HepG2 (cell line): ENCODE results near the gene AKR1C2. TPM values are rescaled to one million over a fixed set of nuclear protein-coding genes. Genes with fewer than 3 reads are reported as not detected.
A peak's percentile ranks its signal among the peaks of the same experiment; 100 is the strongest.

Source experiments
- CHD2 ChIP-seq: IDR thresholded peaks from 2 replicates; pipeline ENCODE4 v1.6.1; 2011; ENCODE audit warnings: low read depth, low read length, improper control_type of control experiment
- FOSL2 ChIP-seq: sonication (generic); formaldehyde crosslinking; IDR thresholded peaks from 2 replicates; pipeline ENCODE4 v1.4.0; 2020; ENCODE audit warnings: missing genetic modification reagents
- HOXD1 ChIP-seq: sonication (generic); formaldehyde crosslinking; IDR thresholded peaks from 2 replicates; pipeline ENCODE4 v1.5.0; 2020; ENCODE audit warnings: missing genetic modification reagents
- ISL2 ChIP-seq: sonication (generic); formaldehyde crosslinking; IDR thresholded peaks from 2 replicates; pipeline ENCODE4 v1.5.0; 2020; ENCODE audit warnings: missing genetic modification reagents
- MBNL3 ChIP-seq: fragments of 250-450 bp; sonication (Bioruptor Pico); conservative IDR thresholded peaks from 2 replicates; pipeline ENCODE4 v1.8.0; 2022; ENCODE audit warnings: mild to moderate bottlenecking, inconsistent platforms
- MIER3 ChIP-seq: IDR thresholded peaks from 2 replicates; pipeline ENCODE4 v1.6.1; 2016; ENCODE audit warnings: missing compliant biosample characterization, borderline replicate concordance
- PCBP2 ChIP-seq: fragments of 200-400 bp; formaldehyde crosslinking; optimal IDR thresholded peaks from 2 replicates; pipeline ENCODE3; 2018; ENCODE audit warnings: low read length, low read depth; ENCODE audit not compliant: poor library complexity, severe bottlenecking
- RFXAP ChIP-seq: sonication (generic); formaldehyde crosslinking; IDR thresholded peaks from 2 replicates; pipeline ENCODE4 v1.4.0; 2020; ENCODE audit warnings: missing genetic modification reagents, borderline replicate concordance
- SATB2 ChIP-seq: sonication (generic); formaldehyde crosslinking; IDR thresholded peaks from 2 replicates; pipeline ENCODE4 v1.5.0; 2020; ENCODE audit warnings: missing genetic modification reagents
- SMAD9 ChIP-seq: sonication (generic); formaldehyde crosslinking; IDR thresholded peaks from 2 replicates; pipeline ENCODE4 v1.5.1; 2020; ENCODE audit warnings: mild to moderate bottlenecking, missing genetic modification reagents
- SMARCE1 ChIP-seq: fragments of 450-650 bp; IDR thresholded peaks from 2 replicates; pipeline ENCODE4 v1.6.1; 2017; ENCODE audit warnings: borderline replicate concordance
- SP4 ChIP-seq: sonication (generic); formaldehyde crosslinking; IDR thresholded peaks from 2 replicates; pipeline ENCODE4 v1.8.1; 2023; ENCODE audit warnings: mild to moderate bottlenecking, missing genetic modification reagents
- SRSF4 ChIP-seq: fragments of 200-400 bp; formaldehyde crosslinking; IDR thresholded peaks from one replicate; pipeline ENCODE4 v1.6.1; 2018; ENCODE audit warnings: mild to moderate bottlenecking, low read depth, low read length, moderate library complexity; ENCODE audit not compliant: poor library complexity, severe bottlenecking
- TAF15 ChIP-seq: fragments of 200-400 bp; formaldehyde crosslinking; IDR thresholded peaks from one replicate; pipeline ENCODE4 v1.6.1; 2018; ENCODE audit warnings: mild to moderate bottlenecking, low read depth, low read length; ENCODE audit not compliant: poor library complexity, severe bottlenecking
- THAP11 ChIP-seq: IDR thresholded peaks from 2 replicates; pipeline ENCODE4 v1.6.1; 2016; ENCODE audit warnings: missing biosample characterization, missing genetic modification reagents
- ZBTB20 ChIP-seq: sonication (generic); formaldehyde crosslinking; IDR thresholded peaks from 2 replicates; pipeline ENCODE4 v1.8.1; 2023; ENCODE audit warnings: missing genetic modification reagents, low read depth, mild to moderate bottlenecking, borderline replicate concordance
- ZBTB3 ChIP-seq: sonication (generic); formaldehyde crosslinking; IDR thresholded peaks from 2 replicates; pipeline ENCODE4 v1.4.0; 2020; ENCODE audit warnings: low read depth, mild to moderate bottlenecking, moderate library complexity, missing genetic modification reagents, borderline replicate concordance
- ZBTB38 ChIP-seq: sonication (generic); formaldehyde crosslinking; IDR thresholded peaks from 2 replicates; pipeline ENCODE4 v1.5.1; 2020; ENCODE audit warnings: mild to moderate bottlenecking, missing genetic modification reagents
- ZNF251 ChIP-seq: sonication (generic); formaldehyde crosslinking; IDR thresholded peaks from 2 replicates; pipeline ENCODE4 v1.9.0; 2021; ENCODE audit warnings: mild to moderate bottlenecking, missing genetic modification reagents
- ZNF44 ChIP-seq: sonication (generic); formaldehyde crosslinking; IDR thresholded peaks from 2 replicates; pipeline ENCODE4 v1.5.1; 2020; ENCODE audit warnings: mild to moderate bottlenecking, missing genetic modification reagents
- ZNF616 ChIP-seq: sonication (generic); formaldehyde crosslinking; IDR thresholded peaks from 2 replicates; pipeline ENCODE4 v1.5.0; 2020; ENCODE audit warnings: low read depth, mild to moderate bottlenecking, missing genetic modification reagents
- ZNF709 ChIP-seq: sonication (generic); formaldehyde crosslinking; IDR thresholded peaks from 2 replicates; pipeline ENCODE4 v1.5.0; 2020; ENCODE audit warnings: mild to moderate bottlenecking, missing genetic modification reagents
- ZNF761 ChIP-seq: sonication (generic); formaldehyde crosslinking; conservative IDR thresholded peaks from 2 replicates; pipeline ENCODE4 v1.4.0; 2020; ENCODE audit warnings: mild to moderate bottlenecking, missing genetic modification reagents
- polyA plus RNA-seq, 8 experiments: library from polyadenylated mRNA; depleted of rRNA in 3 of 8; stranded (reverse) in 7 of 8; unstranded in 1 of 8; fragments of >200 nt; fragmentation: Illumina TruSeq in 4 of 8; extraction: Trizol in 4 of 8; gene quantifications; 2 replicates each; pipeline versions ENCODE4 v1.2.1 to v1.2.3, GENCODE V29; 2011 to 2016; ENCODE audit warnings: low read depth in 4 of 8, missing spikeins in 1 of 8, mixed read lengths in 1 of 8; ENCODE audit not compliant: insufficient read depth in 1 of 8
- total RNA-seq, 5 experiments: library from RNA; depleted of rRNA; stranded (reverse); fragments of >200 nt; fragmentation: Illumina TruSeq; extraction: Trizol; gene quantifications; 2 replicates each; pipeline ENCODE4 v1.2.3, GENCODE V29; 2016; ENCODE audit warnings: low read depth in 1 of 5
- TF ChIP-seq, protein P1 (sequence below): IDR thresholded peaks from 2 replicates; pipeline ENCODE4 v1.6.1; 2016; ENCODE audit warnings: control low read depth
- TF ChIP-seq, protein P2 (sequence below): IDR thresholded peaks from 2 replicates; pipeline ENCODE4 v1.6.1; 2016; ENCODE audit warnings: missing biosample characterization, missing genetic modification reagents, low read depth
- TF ChIP-seq, protein P3 (sequence below): sonication (generic); formaldehyde crosslinking; IDR thresholded peaks from 2 replicates; pipeline ENCODE4 v1.5.0; 2020; ENCODE audit warnings: missing genetic modification reagents, mild to moderate bottlenecking, borderline replicate concordance
- TF ChIP-seq, protein P4 (sequence below): sonication (generic); formaldehyde crosslinking; IDR thresholded peaks from 2 replicates; pipeline ENCODE4 v1.4.0; 2020; ENCODE audit warnings: low read depth, mild to moderate bottlenecking, missing genetic modification reagents

AKR1C2 gene
- total and polyA plus RNA-seq, 2 of the 13 experiments (the other 11 are each of a cell fraction or from before 2014, with no cell fraction given) = 140 to 900 TPM

DNA sequence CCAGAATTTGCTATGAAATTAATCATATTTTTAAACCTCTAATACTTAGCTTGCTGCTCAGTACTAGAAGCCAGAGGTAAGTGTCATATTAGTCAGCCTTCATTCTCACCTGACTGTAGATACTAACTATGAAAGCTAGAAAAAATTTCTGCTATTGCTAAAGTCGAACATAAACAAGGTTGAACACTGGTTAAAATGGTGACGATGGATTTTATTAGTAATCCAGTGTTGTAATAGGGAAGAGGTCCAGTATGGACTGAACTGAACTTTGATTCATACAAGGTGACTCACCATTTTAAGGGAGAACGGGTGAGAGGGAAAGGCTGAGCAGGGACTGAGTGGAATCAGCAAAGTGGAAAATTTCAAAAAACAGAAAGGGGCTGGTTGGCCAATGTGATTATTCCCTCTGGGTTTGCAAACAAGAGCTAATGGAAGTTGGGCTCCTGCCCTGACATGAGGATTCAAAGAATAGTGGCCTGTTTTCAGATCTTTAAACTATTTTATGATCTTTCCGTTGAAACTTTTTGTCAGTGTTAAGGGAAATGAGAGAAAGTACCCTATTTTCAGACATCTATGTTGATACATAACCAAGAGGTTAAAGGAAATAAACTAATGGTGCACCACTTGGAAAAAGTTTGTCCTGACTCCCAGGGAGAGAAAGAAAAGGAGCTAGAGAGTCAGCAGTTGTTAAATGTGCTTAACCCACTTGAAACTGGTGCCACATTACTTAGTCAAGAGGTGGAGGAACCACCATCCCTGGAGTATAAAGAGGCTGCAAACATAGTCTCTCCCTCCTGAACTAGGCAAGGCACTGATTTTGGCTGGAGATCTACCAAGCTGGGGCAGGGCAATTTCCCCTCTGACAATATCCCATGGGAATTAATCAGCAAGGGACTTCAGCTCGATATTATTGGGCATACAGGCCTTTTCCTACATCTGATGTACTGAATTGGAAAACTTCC lies 55.7 kb downstream of the AKR1C2 start (continued):
- no peak for TF ChIP-seq CHD2
- TF ChIP-seq ZNF761 = no peak
- TF ChIP-seq SRSF4 = no peak
- TF ChIP-seq RFXAP (CRISPR knock-in tag) = peak; percentile 57; the same call in 1 of the 2 replicates
- TF ChIP-seq, protein P1, sequence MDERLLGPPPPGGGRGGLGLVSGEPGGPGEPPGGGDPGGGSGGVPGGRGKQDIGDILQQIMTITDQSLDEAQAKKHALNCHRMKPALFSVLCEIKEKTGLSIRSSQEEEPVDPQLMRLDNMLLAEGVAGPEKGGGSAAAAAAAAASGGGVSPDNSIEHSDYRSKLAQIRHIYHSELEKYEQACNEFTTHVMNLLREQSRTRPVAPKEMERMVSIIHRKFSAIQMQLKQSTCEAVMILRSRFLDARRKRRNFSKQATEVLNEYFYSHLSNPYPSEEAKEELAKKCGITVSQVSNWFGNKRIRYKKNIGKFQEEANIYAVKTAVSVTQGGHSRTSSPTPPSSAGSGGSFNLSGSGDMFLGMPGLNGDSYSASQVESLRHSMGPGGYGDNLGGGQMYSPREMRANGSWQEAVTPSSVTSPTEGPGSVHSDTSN (CRISPR knock-in tag) = no peak
- no peak for TF ChIP-seq PCBP2
- TF ChIP-seq SMARCE1 = no peak
- no peak for TF ChIP-seq ZNF709 (CRISPR knock-in tag)
- no peak for TF ChIP-seq HOXD1
- no peak; the same call in 1 of the 2 replicates for TF ChIP-seq ZBTB20 (CRISPR knock-in tag)
- TF ChIP-seq TAF15 = no peak
- TF ChIP-seq FOSL2 = peak; percentile 99
- no peak for TF ChIP-seq ZNF616 (CRISPR knock-in tag)
- TF ChIP-seq, protein P2, sequence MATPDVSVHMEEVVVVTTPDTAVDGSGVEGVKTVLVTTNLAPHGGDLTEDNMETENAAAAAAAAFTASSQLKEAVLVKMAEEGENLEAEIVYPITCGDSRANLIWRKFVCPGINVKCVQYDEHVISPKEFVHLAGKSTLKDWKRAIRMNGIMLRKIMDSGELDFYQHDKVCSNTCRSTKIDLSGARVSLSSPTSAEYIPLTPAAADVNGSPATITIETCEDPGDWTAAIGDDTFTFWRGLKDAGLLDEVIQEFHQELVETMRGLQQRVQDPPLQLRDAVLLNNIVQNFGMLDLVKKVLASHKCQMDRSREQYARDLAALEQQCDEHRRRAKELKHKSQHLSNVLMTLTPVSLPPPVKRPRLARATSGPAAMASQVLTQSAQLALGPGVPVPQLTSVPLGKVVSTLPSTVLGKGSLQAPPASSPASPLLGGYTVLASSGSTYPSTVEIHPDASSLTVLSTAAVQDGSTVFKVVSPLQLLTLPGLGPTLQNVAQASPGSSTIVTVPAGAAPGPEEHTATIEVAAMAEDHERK (CRISPR knock-in tag) = no peak
- TF ChIP-seq MBNL3 (CRISPR knock-in tag) = no peak
- peak; percentile 67; the same call in 1 of the 2 replicates for TF ChIP-seq THAP11
- TF ChIP-seq, protein P3, sequence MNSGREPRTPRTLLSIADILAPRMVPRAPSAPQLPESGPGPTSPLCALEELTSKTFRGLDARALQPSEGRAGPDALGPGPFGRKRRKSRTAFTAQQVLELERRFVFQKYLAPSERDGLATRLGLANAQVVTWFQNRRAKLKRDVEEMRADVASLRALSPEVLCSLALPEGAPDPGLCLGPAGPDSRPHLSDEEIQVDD (CRISPR knock-in tag) = no peak
- no peak for TF ChIP-seq SMAD9 (CRISPR knock-in tag)
- TF ChIP-seq SP4 = no peak
- TF ChIP-seq ISL2 (CRISPR knock-in tag) = peak; percentile 92
- no peak; the same call in 1 of the 2 replicates for TF ChIP-seq SATB2 (CRISPR knock-in tag)
- no peak for TF ChIP-seq ZNF44 (CRISPR knock-in tag)
- no peak for TF ChIP-seq ZBTB3
- peak; percentile 73; the same call in 1 of the 2 replicates for TF ChIP-seq MIER3 (CRISPR knock-in tag)
- TF ChIP-seq ZNF251 = no peak
- no peak for TF ChIP-seq ZBTB38
- TF ChIP-seq, protein P4, sequence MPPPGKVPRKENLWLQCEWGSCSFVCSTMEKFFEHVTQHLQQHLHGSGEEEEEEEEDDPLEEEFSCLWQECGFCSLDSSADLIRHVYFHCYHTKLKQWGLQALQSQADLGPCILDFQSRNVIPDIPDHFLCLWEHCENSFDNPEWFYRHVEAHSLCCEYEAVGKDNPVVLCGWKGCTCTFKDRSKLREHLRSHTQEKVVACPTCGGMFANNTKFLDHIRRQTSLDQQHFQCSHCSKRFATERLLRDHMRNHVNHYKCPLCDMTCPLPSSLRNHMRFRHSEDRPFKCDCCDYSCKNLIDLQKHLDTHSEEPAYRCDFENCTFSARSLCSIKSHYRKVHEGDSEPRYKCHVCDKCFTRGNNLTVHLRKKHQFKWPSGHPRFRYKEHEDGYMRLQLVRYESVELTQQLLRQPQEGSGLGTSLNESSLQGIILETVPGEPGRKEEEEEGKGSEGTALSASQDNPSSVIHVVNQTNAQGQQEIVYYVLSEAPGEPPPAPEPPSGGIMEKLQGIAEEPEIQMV = no peak
